SK-N-SH treated with all-trans-retinoic acid at 6 μM for 48 hours (cell line): ENCODE measurements around the gene C18orf63.

Experiments
- BACH2 ChIP-seq: fragments of 250-450 bp; sonication (Bioruptor Pico); IDR thresholded peaks from 2 replicates; pipeline ENCODE4 v1.9.0; 2021; ENCODE audit warnings: mild to moderate bottlenecking, borderline replicate concordance
- CSDC2 ChIP-seq: fragments of 250-450 bp; sonication (Bioruptor Pico); IDR thresholded peaks from 2 replicates; pipeline ENCODE4 v1.5.0; 2020; ENCODE audit warnings: mild to moderate bottlenecking, moderate library complexity
- ISL1 ChIP-seq: fragments of 250-450 bp; sonication (Bioruptor Pico); IDR thresholded peaks from 2 replicates; pipeline ENCODE4 v2.1.2; 2022; ENCODE audit warnings: mild to moderate bottlenecking, moderate library complexity
- ZFP30 ChIP-seq: fragments of 450-650 bp; formaldehyde crosslinking; IDR thresholded peaks from 2 replicates; pipeline ENCODE4 v1.5.0; 2022; ENCODE audit warnings: mild to moderate bottlenecking, moderate library complexity
- TF ChIP-seq, protein P1 (sequence below): fragments of 250-450 bp; sonication (Bioruptor Pico); IDR thresholded peaks from 2 replicates; pipeline ENCODE4 v1.5.1; 2021; ENCODE audit warnings: mild to moderate bottlenecking, moderate library complexity

- no peak for TF ChIP-seq BACH2 (CRISPR knock-in tag)
- TF ChIP-seq ZFP30 (CRISPR knock-in tag) = no peak
- no peak for TF ChIP-seq ISL1 (CRISPR knock-in tag)
- TF ChIP-seq, protein P1, sequence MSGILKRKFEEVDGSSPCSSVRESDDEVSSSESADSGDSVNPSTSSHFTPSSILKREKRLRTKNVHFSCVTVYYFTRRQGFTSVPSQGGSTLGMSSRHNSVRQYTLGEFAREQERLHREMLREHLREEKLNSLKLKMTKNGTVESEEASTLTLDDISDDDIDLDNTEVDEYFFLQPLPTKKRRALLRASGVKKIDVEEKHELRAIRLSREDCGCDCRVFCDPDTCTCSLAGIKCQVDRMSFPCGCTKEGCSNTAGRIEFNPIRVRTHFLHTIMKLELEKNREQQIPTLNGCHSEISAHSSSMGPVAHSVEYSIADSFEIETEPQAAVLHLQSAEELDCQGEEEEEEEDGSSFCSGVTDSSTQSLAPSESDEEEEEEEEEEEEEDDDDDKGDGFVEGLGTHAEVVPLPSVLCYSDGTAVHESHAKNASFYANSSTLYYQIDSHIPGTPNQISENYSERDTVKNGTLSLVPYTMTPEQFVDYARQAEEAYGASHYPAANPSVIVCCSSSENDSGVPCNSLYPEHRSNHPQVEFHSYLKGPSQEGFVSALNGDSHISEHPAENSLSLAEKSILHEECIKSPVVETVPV (CRISPR knock-in tag) = no peak
- TF ChIP-seq CSDC2 (CRISPR knock-in tag) = no peak
Observed at GRCh38 chr18:74275736-74276135, 39.9 kb upstream of the C18orf63 start.
